ELF-1 (cell line): ENCODE results near the gene SYT7.

ENCODE experiments used
- DNase-seq: peaks from one replicate; pipeline ENCODE4 v3.0.0-alpha.2; 2016; ENCODE audit warnings: low read depth, low spot score

Gene SYT7

DNA sequence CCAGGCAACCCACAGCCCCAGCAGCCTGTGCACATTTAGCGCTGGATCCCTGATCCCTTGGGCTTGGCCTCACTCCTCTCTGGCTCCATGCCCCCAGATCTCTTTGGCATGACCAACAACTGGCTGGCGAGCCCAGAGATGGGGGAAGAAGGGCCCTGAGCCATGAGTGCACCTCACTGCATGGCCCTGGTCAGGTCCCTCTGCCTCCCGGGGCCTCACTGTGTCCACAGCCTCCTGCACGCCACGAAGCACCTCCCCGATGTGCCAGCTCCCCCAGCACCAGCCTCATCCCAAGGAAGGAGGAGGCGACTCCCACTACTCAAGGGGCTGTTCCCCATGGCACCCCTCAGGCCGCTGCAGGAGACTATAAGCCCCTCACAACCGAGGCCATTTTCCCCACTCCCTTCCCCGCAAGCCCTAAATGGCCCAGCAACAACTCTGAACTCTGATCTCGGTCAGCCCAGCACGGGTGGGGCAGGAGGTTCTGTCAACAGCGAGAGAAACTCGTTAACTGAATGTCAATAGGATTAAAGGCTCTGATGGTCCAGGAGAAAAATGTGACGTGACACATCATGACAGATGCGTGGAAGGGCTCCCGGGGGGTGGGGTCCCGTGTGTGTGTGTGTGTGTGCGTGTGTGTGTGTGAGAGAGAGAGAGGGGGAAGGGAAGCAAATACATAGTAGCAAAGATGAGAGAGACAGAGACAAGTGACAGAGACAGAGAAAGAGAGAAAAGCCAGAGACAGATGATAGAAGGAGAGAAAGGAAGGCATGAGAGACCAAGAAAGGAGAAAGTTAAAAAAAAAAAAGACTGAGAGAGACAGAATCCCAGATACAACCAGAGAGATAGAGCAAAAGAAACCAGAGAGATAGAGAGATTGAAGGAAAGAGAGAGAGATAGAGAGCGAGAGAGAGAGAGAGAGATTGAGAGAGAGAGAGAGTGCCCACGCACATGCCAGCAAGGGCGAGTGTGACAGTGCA lies 28.4 kb upstream of the SYT7 start:
- no peak for DNase-seq

DNA sequence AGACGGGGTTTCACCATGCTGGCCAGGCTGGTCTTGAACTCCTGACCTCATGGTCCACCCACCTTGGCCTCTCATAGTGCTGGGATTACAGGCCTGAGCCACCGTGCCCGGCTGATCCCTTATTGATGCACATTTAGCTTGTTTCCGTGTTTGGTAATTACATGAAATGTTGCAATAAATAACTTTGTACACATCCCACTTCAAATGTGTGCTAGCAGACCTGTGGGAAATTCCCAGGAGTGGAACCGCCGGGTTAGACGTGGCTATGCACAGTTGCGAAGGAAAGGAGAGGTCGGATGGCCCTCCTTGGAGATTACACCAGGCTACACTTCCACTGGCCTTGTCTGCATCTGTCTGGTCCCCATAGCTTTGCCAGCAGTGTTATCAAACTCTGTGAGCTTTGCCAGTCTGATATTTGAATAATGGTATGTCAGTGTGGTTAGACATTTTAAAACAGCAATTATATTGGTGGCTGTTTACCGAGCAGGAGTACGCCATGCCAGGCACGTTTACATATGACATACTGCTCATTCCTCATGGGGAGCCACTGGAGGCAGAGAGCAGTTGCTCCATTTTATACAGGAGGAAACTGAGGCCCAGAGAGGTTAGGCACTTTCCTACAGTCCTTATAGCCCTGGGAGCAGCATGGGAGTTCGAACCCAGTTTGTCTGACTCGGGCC lies 27.2 kb upstream of the SYT7 start:
- DNase-seq: no peak

DNA sequence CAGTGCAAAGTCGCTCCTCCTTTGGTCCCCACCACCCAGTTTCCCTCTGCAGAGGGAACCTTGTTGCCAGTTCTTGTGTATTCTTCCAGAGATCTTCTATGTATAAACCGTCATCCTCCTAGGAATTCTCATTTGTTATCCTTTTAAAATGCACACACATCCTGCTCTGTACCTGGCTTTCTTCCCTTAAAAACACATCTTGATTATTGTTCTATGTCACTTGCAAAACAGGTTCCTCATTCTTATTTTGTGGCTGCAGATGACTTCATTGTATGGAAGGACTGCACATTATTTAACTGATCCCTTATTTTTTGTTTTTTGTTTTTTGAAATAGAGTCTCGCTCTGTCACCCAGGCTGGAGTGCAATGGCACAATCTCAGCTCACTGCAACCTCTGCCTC lies 26.6 kb upstream of the SYT7 start:
- DNase-seq: no peak

DNA sequence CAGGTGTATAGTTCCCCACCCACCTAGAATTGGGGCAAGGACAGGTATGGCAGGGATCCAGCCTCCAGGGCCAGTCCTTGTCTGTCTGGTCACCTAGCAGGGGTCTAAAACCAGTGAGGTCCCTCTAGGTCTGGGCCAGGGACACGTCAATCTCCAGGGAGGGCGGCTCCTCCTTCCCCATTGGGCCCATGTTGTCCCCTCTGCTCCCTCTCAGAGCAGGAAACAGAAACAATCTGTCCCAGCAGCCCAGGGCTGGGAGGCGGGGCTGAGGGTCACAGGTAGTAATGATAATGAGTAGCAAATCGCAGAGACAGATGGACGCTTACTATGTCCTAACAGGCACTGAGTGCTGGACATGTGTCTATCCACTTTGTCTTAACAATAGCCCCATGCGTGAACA lies 22.8 kb upstream of the SYT7 start:
- DNase-seq: no peak

DNA sequence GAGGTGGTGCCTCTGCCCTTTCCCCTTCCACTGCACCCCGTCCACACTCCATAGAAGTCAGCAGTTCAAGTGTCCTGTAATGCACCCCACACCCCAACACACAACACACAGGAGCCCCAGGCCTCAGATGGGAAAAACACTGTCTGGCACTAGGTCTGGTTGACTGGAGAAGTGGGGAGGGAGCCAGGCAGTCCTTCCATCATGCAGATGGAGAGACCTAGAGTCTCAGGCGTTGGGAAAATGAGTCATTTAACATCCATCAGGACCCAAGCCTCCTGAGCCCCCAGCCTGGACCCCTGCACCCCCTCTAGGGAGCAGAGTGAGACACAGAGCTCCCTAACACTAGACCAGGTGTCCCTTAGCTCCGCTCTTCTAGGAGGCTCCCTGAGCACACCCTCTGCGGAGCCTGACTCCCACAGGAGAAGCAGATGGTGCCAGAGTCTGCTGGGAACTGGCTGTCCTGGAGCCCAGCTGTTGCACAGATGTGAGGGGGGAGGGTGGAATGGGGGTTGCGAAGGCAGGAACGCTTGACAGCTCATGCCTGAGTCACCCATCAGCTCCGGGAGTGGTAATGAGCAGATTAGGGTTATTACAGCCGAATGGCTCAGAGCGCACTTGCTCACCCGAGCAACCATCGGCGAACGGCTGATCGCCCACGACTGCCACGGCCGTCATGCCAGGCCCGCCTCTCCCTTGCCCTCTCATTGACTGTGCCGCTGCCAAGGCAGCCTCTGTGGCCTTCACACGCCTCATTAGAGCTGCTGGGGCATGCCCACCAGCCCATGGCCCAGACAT lies 22.1 kb upstream of the SYT7 start:
- DNase-seq: peak; percentile 41

- no peak for DNase-seq
These were observed 20.6 kb upstream of the SYT7 start for GRCh38 chr11:61601512-61601911.

- DNase-seq: no peak
These were observed 19.3 kb upstream of the SYT7 start for GRCh38 chr11:61599968-61600710.

GRCh38 chr11:61598886-61599868 lies 18.3 kb upstream of the SYT7 start:
- peak; percentile 91 for DNase-seq

- DNase-seq: no peak
These were observed 17.5 kb upstream of the SYT7 start for GRCh38 chr11:61598374-61598773.

DNA sequence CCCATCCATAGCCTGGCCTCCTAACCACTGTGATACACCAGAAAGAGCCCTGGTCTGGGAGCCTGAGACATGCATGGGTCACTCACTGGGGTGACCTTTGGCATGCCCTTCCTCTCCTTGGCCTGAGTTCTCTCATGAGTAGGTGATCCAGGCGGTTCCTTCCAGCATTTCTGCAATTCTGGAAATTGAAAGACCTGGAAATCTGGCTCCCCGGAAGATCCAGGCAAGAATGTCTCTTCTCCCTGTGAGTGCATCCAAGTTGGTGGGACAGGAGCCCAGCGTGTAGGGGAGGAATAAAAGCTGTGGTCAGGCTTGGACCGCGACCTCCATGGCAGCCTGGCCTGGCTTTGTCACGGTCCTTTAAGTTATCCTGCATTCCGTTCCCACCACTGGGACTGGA lies 16.1 kb upstream of the SYT7 start:
- DNase-seq: no peak

GRCh38 chr11:61596542-61596941 lies 15.7 kb upstream of the SYT7 start:
- no peak for DNase-seq

- DNase-seq: no peak
These were observed 14.0 kb upstream of the SYT7 start for GRCh38 chr11:61594907-61595257.

DNA sequence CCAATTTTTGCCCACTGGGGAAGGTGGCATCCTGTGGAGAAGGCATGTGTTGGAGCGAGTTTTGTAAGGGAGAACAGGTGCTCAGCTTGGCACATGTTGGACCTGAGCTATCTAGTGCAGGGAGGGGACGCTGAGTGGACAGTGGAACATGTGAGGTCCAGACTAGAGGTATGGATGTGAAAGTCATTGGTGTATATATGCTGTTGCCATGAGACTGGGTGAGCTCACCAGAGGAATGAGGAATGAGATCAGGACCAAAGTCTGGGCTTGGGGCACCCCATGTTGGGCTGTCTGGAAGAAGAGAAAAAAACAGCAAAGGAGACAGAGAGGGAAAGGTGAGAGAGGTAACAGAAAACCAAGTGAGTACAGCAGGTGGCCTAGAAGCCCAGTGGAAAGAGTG lies 12.3 kb upstream of the SYT7 start:
- no peak for DNase-seq

DNA sequence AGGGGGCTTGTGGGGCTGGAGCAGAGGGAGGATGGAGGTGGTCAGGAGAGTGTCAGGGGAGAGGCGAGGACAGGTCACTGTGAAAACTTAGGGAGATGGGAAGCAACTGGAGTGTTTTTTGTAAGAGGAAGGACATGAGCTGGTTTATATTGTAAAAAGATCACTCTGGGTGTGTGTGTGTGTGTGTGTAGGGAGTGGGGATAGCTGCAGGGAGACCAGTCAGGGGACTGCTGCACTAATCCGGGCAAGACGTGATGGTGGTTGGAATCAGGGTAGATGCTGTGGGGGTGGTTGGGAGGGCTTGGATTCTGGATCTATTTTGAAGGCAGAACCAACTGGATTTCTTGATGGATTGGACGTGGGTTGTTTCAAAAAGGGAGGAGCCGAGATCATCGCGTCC lies 11.3 kb upstream of the SYT7 start:
- DNase-seq: no peak

GRCh38 chr11:61589961-61590360 lies 9.1 kb upstream of the SYT7 start:
- DNase-seq: peak; percentile 15

- peak; percentile 18 for DNase-seq
These were observed 7.9 kb upstream of the SYT7 start for GRCh38 chr11:61588728-61589191.

GRCh38 chr11:61587951-61588727 lies 7.3 kb upstream of the SYT7 start:
- peak; percentile 91 for DNase-seq

DNA sequence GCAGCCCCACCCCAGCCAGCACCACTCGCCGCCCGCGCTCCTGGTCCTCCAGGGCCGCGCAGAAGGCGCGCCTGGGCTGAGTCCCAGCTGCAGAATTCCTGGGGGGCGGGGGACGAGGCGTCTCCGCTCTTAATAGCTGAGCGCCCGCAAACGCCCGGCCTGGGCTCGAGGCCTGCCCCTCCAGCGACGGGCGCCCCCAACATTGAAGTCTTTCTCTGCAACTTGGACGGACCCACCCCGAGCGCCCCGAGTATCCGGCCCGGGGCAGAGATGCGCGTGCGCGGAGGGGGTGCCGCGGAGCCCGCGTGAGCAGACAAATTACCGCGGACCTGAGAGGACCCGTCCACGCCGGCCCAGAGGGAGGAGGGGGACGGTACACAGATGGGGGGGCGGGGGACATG lies 6.7 kb upstream of the SYT7 start:
- DNase-seq: peak; percentile 68

- peak; percentile 88 for DNase-seq
These were observed 6.0 kb upstream of the SYT7 start for GRCh38 chr11:61586792-61587430.
